Left lung (tissue), 10 donors: Measurements from ENCODE around the gene SERPINB8. TPM values are rescaled to one million over a fixed set of nuclear protein-coding genes. Genes with fewer than 3 reads are reported as not detected.

ENCODE experiments used
- ATAC-seq: fragments of 200-7000 bp; cut with Tn5 transposase; one replicate; pipeline ENCODE4 v1.9.1; 2020; ENCODE audit warnings: moderate library complexity
- DNase-seq, 4 donors: peaks; one replicate each; pipeline ENCODE4 v3.0.0-alpha.2; 2013 to 2020
- H3K27ac ChIP-seq, 2 donors: fragments of 200-600 bp; sonication (generic) in 1 of 2; one replicate each; pipeline versions ENCODE4 v1.5.0 to v1.8.0; 2020 to 2021
- H3K27me3 ChIP-seq, 2 donors: fragments of 200-600 bp; sonication (generic) in 1 of 2; one replicate each; pipeline versions ENCODE4 v1.5.0 to v1.8.0; 2020 to 2021
- H3K36me3 ChIP-seq, 2 donors: fragments of 200-600 bp; sonication (generic) in 1 of 2; one replicate each; pipeline versions ENCODE4 v1.5.0 to v1.8.0; 2020 to 2021
- H3K4me1 ChIP-seq, 2 donors: fragments of 200-600 bp; one replicate each; pipeline ENCODE4 v1.8.0; 2021
- H3K4me3 ChIP-seq, 2 donors: fragments of 200-600 bp; sonication (generic) in 1 of 2; one replicate each; pipeline versions ENCODE4 v1.5.0 to v1.8.0; 2020 to 2021; ENCODE audit warnings: mild to moderate bottlenecking in 1 of 2
- H3K9me3 ChIP-seq, 2 donors: fragments of 200-600 bp; sonication (generic) in 1 of 2; one replicate each; pipeline versions ENCODE4 v1.5.0 to v1.8.0; 2020 to 2021
- CTCF ChIP-seq, 2 donors: fragments of 200-600 bp; sonication (generic) in 1 of 2; IDR thresholded peaks; one replicate each; pipeline versions ENCODE4 v1.5.0 to v1.8.0; 2021; ENCODE audit warnings: antibody characterized with exemption in 2 of 2
- intact Hi-C, 2 donors: fragments of 100-400 bp; cut with DNase I; formaldehyde crosslinking; loops; one replicate each; pipeline versions ENCODE4 v1.11.2 to v1.14.2; 2022
- polyA plus RNA-seq, 6 donors: library from polyadenylated mRNA; unstranded; fragments of 120-200 nt; gene quantifications; one replicate each; pipeline ENCODE4 v1.2.1, GENCODE V29; 2013; ENCODE audit not compliant: insufficient read length in 6 of 6
- total RNA-seq, 2 donors: library from RNA; stranded (reverse); fragmentation: NEBNext Ultra II Directional; extraction: Animal tissue kit (Norgen Biotek cat#: 25700); gene quantifications; one replicate each; pipeline ENCODE4 v1.2.1, GENCODE V29; 2021
- donor health status: DM: no; HTN: yes; CAD: no.
- donor health status: DM: no; HTN: no; CAD: no.

Gene SERPINB8
- total and polyA plus RNA-seq, 8 donors, result 3.3 to 26.7 (median 3.9) TPM

- peak; percentile 83 to 90 for TF ChIP-seq CTCF (IDR thresholded peaks at IDR 0.05)
- Histone ChIP-seq H3K4me1 (no peaks in the 10 kb centered on the region), H3K36me3 (no peaks in the 10 kb centered on the region), H3K9me3 (peaks cover 0 to 13% of the 10 kb centered on the region in 2 donors), H3K27me3 (no peaks in the 10 kb centered on the region), H3K4me3 (no peak overlapping the region), H3K27ac (no peak overlapping the region)
- intact Hi-C loops, result no loop called here
- peak in 2 of 4 donors; percentile 27 to 48 for DNase-seq
- ATAC-seq, result peak; percentile 84
These were observed 25.0 kb downstream of the SERPINB8 start for GRCh38 chr18:63994783-63995399.

GRCh38 chr18:63997041-63997440, 27.2 kb downstream of the SERPINB8 start:
- DNase-seq, result no peak
- Histone ChIP-seq H3K36me3 (no peaks in the 10 kb centered on the region), H3K27ac (no peak overlapping the region), H3K4me3 (no peak overlapping the region), H3K27me3 (peaks cover 0 to 9% of the 10 kb centered on the region in 2 donors), H3K9me3 (peaks cover 0 to 13% of the 10 kb centered on the region in 2 donors), H3K4me1 (no peaks in the 10 kb centered on the region)
- intact Hi-C loops, result no loop called here
- no peak for ATAC-seq
- no peak for TF ChIP-seq CTCF (IDR thresholded peaks at IDR 0.05)

- intact Hi-C loops, result no loop called here
- DNase-seq, result no peak
- Histone ChIP-seq H3K36me3 (no peaks in the 10 kb centered on the region), H3K9me3 (peaks cover 0 to 13% of the 10 kb centered on the region in 2 donors), H3K4me1 (no peaks in the 10 kb centered on the region), H3K27ac (no peak overlapping the region), H3K4me3 (no peak overlapping the region), H3K27me3 (peaks cover 0 to 15% of the 10 kb centered on the region in 2 donors)
- ATAC-seq, result no peak
- TF ChIP-seq CTCF (IDR thresholded peaks at IDR 0.05), result no peak
These were observed 27.7 kb downstream of the SERPINB8 start for GRCh38 chr18:63997606-63998005.

- no peak overlapping the region for H3K4me3 ChIP-seq
- DNase-seq (no peak), ATAC-seq (no peak)
- peaks cover 0 to 13% of the 10 kb centered on the region in 2 donors for H3K9me3 ChIP-seq
- intact Hi-C loops, result no loop called here
- no peaks in the 10 kb centered on the region for H3K4me1 ChIP-seq
- TF ChIP-seq CTCF (IDR thresholded peaks at IDR 0.05), result no peak
- no peak overlapping the region for H3K27ac ChIP-seq
- no peaks in the 10 kb centered on the region for H3K36me3 ChIP-seq
- H3K27me3 ChIP-seq, result peaks cover 0 to 18% of the 10 kb centered on the region in 2 donors
These were observed 30.0 kb downstream of the SERPINB8 start for GRCh38 chr18:63999871-64000270.

- no peaks in the 10 kb centered on the region for H3K4me1 ChIP-seq
- no peak for TF ChIP-seq CTCF (IDR thresholded peaks at IDR 0.05)
- no peak overlapping the region for H3K4me3 ChIP-seq
- no peaks in the 10 kb centered on the region for H3K36me3 ChIP-seq
- intact Hi-C loops, result no loop called here
- peaks cover 0 to 18% of the 10 kb centered on the region in 2 donors for H3K27me3 ChIP-seq
- DNase-seq (peak in 1 of 4 donors; percentile 80), ATAC-seq (no peak)
- no peaks in the 10 kb centered on the region for H3K9me3 ChIP-seq
- no peak overlapping the region for H3K27ac ChIP-seq
These were observed 32.7 kb downstream of the SERPINB8 start for GRCh38 chr18:64002581-64002980.
